ENCODE results near the gene EIF2B1.
"Not testable (repeated sequence)": the region's sequence is repeated elsewhere in the genome, so short reads cannot be mapped to it uniquely, and the experiment has no call there.

EIF2B1 gene

DNA sequence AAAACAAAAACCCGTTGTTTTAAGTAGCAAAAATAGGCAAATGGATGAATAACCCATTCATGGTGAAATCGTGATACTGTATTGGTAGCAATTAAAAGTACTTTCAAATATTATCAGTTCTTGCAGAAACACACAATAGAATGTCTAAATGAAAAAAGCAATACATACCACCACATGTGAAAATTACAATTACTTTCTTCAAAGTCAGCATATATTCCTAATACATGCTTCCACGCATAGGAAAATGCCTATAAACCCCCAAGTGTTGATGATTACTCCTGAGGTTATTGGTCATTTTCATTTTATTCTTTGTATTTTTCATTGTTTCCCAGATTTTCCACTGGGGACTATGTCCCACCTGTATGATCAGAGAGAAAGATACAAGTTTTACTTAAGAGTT lies 16.3 kb downstream of the EIF2B1 start:
- no peak for DNase-seq

DNA sequence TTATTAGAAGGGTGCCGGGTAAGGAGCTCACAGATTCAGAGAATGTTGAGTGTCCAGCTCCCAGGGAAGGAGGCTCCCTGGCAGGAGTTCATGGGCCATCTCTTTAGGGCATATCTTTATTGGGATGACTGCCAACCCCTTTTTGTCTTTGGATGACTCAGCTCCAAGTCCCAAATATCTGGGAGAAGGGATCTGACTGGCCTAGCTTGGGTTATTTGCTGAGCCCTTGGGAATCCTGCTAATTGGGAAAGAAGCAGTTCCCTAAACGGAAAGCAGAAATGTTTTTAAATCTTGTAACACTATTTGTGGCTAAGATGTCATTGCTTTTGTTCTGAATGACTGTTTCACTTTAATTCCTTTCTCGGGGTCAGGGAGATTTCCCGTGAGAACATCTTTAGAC lies 19.0 kb downstream of the EIF2B1 start:
- DNase-seq, result no peak

DNA sequence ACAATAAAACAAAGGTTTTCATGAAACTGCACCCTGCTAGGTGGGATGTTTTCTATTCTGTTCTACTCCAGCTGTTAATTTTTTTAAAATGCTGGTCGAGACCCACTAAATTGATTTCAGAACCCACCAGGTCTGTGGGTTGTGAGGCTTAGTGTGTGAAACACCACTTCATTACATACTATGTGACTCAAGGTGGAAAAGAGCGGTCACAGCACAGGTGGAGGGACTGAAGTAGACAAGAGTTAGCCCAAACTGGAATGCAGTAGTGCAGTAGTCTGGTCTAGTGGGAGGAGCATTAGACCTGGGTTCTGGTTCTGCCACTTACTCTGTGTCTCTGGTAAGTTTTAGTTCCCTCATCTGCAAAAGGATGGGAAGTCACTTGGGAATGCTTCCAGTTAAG lies 19.4 kb downstream of the EIF2B1 start:
- DNase-seq, result no peak

DNA sequence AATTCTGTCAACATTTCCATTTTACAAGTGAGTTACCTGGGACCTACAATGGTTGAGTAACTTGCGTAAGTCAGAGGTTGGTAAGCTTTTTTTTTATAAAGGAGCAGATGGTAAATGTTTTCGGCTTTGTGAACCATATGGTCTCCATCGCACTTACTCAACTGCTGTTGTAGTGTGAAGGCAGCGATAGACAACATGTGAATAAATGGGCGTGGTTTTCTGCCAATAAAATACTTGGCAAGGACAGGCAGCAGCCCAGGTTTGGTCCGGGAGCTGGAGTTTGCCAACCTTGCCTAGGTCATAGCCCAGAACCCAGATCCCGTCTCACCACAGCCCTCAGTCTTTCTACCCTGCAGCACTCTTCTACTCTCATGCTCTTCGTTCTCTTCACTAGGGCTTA lies 25.3 kb downstream of the EIF2B1 start:
- DNase-seq, result no peak

DNA sequence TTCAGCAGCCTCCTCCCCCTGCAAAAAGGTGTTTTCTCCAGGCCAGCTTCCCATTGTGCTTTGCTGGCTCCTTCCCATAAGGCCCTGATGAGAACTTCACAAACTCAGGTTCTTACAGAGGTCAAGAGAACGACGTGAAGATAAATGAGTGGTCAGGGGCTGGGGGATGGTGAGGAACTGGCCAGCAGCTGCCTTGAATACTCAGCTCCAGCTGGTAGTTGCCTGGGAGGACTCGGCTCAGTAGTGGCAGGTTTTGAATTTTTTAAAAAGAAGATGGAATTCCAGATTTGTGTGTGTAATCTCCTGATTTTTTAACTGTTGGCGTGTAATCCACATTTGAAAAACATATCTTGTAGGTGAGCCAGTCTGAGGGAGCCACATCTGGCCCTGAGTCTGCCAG lies 25.7 kb downstream of the EIF2B1 start:
- DNase-seq, result no peak

DNA sequence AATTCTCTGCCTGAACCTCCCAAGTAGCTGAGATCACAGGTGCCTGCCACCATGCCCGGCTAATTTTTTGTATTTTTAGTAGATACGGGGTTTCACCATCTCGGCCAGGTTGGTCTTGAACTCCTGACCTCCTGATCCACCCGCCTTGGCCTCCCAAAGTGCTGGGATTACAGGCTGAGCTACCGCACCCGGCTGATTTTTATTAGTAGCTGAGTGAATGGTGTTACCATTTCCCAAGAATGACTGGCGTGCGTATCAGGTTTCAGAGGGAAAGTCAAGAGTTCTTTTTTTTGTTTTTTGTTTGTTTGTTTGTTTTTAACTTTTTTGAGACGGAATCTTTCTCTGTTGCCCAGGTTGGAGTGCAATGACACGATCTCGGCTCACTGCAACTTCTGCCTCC lies 30.0 kb downstream of the EIF2B1 start:
- not testable (repeated sequence) for DNase-seq

DNA sequence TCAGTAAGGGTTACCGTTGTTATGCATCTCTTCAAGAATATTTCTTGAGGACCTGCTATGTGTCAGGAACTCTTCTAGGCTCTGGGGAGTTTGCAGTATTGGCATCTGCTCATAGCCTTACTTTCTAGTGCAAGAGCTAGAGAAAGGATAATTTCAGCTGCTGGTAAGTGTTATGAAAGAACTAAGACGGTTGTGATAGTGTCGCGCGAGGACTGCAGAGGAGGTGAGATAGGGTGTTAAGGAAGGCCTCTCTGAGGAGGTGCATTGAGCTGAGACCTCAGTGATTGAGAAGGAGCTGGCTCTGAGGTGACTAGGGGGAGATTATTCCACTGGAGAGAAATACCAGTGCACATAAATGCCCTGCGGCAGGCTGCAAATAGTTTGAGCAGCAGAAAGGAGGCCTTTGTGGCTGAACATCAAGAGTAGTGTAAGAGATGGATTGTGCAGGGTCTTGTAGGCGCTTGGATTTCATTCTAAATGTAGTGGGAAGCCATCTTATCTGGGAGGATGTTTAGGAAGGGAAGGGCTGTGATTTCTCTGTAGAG lies 30.8 kb downstream of the EIF2B1 start:
- no peak for DNase-seq

DNA sequence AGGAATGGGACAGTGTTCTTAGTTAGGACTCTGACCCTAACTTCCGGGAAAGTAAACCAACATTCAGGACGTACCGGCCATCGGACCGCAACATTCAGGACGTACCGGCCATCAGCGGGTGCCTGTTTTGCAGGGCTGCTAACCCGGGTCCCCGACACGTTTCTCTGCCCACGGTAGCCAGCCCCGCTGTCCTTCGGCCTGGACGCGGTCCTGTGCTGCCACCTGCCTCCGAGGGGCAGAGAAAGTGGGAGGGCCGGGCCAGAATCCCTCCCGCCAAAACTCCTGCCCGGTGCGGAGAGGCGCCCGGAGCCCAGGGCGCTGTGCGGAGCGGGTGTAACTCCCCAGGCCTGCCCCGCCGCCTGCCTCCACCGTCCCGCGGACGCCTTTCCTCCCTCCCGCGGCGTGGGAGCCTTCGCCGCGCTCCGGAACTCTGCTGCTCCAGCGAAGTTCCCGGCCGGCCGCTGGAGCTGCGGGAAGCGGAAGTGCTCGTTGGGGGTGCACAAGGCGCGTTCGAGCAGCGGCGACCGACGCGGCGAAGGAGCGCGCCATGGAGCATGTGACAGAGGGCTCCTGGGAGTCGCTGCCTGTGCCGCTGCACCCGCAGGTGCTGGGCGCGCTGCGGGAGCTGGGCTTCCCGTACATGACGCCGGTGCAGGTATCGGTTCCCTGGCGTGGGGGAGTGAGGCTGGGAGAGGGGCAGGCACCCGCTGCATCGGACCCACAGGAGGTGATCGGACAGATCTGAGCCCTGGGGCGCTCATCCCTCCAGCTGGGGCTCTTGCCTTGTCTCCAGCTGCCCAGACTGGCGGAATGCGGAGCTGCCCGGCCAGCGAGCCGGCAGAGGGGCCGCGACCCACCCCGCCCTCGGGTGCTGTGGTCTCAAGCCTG lies 31.6 kb downstream of the EIF2B1 start, which contains the start of gene DDX55:
DDX55 (plus strand) TSS at position 498 of the 888 bp plus-strand sequence; CDS start at position 548, 50 bp downstream.
- peak; percentile 82 for DNase-seq

DNA sequence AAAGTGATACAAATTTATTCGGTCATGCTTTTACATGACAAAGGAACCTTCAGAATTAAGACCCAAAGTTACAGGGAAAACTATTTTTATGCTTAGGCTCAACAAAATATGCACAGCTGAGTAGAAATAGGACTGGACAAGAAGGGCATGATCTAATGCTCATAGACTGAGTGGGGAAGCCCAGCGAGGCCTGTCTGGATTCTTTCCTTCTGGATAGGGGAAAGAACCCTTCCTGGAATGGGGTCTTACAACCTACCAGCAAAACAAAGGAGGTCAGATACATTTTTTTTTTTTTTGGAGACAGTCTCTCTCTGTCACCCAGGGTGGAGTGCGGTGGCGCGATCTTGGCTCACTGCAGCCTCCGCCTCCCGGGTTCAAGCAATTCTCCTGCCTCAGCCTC lies 33.8 kb downstream of the EIF2B1 start:
- no peak for DNase-seq

DNA sequence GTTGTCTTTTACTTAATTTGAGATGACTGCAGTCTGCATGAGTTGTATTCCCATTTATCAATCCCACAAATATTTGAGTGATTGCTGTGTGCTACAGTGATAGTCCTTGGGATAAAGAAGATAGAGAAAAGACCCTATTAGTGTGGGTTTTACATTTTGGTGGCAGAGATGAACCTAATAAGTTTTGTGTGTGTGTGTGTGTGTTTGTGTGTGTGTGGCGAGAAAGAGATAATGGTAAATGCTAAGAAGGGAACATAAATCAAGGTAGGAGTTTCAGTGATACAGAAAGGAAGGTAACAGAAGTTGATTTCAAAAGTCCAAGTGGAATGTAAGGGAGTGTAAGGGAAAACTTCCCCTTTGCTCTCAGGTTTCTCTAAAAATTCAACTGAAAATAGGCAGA lies 34.2 kb downstream of the EIF2B1 start:
- no peak for DNase-seq

DNA sequence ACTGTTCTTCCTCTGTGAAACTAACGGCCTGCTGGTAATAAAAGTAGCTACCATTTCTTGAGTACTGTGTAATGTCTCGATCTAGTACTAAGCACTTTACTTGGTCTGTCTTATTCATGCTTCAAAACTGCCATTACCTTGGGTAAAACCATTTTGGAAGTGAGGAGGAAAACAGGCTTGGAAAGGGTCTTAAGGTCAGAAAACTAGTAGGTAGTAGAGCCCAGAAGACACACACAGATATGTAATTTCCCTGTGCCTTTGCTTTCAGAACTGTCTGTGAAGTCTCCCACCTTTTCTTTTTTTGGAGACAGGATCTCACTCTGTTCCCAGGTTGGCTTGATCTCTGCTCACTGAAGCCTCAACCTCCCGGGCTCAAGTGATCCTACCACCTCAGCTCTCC lies 35.0 kb downstream of the EIF2B1 start:
- no peak for DNase-seq

DNA sequence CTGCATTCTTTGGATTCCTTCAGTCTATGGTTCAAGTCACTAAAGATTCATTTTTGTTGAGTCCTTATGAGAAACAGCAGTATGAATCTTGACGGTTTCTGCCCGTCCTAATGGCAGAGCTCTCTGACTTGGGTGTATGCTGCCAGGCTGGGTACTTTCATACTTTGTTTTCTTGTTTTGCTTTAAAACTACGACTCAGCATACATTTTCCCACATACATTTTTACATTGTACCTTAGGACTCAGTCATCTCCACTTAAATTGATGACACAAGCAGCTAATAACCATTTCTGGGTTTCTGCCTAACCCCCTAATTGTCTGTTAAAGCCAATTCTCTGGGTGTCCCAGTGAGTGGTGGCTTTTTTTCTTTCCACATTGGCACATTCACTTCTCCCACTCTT lies 36.4 kb downstream of the EIF2B1 start:
- DNase-seq, result no peak

DNA sequence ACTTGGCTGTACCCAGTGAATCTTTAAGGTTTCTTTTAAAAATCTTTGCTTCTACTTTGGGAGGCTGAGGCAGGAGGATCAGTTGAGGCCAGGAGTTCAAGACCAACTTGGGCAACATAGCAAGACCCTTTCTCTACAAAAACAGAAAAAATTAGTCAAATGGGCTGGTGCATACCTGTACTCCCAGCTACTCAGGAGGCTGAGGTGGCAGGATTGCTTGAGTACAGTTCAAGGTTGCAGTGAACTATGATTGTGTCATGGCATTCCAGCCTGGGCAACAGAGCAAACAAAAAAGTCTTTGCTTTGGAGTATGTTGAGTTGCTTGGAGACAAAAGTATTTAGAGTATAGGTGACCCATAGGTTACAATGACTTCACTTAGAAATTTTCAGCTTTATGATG lies 37.8 kb downstream of the EIF2B1 start:
- DNase-seq, result no peak

DNA sequence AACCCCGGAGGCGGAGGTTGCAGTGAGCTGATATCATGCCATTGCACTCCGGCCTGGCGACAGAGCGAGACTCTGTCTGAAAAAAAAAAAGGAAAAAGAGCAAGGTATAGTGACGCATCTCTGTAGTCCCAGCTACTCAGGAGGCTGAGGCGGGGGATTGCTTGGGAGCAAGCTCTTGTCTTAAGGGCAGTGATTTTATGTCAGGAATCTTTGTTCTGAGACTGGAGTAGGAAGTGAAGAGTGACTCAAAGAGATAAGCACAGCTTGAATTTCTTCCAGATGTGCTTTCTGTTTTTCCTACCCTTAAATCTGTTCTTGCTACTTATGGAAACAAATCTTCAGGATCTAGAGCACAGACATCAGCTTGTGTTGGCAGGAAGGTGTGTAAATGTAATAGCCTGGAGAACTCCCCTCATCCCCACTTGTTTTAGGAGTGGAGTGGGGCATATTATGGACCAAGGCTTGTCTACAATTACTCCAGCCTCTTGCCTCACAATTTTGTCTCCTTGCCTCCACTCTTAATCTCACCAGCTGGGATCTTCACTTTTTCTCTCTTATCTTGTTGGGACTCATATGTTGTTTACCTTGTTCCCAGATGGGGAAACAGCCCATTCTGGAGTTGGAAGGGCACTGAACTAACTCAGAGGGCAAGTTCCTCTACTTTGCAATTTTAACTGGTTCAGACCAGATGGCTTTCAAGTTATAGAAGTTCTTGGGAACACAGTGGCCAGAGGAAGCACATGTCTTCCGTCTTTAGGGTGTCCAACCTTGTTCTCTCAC lies 41.6 kb downstream of the EIF2B1 start:
- no peak for DNase-seq

DNA sequence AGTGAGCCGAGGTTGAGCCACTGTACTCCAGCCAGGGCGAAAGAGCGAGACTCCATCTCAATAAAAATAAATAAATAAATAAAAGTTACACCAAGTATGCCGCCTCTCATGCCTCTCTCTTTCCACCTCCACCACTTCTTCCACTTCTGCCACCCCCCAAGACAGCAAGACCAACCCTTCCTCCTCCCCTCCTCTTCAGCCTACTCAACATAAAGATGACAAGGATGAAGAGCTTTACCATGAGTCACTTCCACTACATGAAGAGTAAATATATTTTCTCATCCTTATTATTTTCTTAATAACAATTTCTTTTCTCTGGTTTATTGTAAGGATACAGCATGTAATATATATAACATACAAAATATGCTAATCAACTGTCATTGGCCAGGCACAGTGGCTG lies 52.7 kb downstream of the EIF2B1 start:
- no peak for DNase-seq

DNA sequence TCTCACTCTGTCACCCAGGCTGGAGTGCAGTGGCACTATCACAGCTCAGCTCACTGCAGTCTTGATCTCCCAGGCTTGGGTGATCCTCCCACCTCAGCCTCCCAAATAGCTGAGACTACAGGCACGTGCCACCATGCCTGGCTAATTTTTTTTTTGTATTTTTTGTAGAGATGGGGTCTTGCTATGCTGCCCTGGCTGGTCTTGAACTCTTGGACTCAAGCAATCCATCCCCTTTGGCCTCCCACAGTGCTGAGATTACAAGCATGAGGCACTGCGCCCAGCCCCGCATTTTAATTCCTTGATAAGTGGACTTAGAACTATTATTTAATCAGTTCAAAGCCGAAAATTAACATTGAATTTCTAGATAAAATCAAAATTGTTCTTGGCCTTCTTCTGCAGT lies 54.7 kb downstream of the EIF2B1 start:
- DNase-seq, result not testable (repeated sequence)

DNA sequence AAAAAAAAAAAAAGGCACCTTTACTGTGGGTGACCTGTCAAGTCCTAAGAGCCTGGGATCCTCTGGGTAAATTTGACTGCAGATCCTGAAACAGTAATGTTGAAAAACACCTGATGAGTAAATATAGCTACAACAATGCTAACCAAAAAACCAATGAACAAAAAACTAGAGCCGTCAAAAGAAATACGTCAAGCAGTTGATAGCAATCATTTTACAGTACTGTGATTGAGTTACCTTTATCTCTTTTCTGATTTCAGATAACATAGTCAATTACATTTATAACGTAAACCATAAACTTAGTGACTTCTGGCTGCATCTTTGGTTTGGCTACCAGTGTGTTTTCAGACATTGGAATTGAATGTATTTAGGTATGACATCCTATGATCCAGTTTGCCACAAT lies 55.2 kb downstream of the EIF2B1 start:
- DNase-seq, result no peak

DNA sequence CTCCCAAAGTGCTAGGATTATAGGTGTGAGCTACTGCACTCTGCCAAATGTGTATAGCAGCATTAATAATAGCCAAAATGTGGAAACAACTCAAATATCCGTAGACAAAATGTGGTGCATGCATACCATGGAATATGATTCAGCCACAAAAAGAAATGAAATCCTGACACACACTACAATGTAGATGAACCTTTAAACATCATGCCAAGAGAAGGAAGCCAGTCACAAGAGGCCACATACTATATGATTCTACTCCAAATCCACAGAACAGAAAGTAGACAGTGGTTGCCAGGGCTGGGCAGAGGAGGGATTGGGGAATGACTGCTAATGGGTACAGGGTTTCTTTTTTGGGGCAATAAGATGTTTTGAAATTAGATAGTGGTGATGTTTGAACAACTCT lies 56.9 kb downstream of the EIF2B1 start:
- no peak for DNase-seq

DNA sequence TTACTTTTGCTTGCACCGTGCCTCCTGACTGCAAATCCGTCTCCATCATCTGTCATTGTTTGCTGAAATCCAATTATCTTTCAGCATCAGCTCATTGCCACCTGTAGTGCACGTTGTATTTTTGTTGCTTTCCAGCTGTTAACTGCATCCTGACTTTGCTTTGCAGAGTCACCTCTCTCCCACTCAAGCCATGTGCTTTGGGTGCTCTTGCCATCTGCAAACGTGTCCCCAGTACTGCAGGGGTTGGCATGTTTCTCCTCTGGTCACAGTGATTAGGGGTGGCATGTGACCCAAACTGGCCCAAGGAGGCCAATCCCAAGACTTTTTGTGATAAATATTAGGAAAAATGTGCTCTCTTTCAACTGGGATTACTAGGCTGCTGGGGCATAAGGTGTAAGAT lies 59.6 kb downstream of the EIF2B1 start:
- no peak for DNase-seq

DNA sequence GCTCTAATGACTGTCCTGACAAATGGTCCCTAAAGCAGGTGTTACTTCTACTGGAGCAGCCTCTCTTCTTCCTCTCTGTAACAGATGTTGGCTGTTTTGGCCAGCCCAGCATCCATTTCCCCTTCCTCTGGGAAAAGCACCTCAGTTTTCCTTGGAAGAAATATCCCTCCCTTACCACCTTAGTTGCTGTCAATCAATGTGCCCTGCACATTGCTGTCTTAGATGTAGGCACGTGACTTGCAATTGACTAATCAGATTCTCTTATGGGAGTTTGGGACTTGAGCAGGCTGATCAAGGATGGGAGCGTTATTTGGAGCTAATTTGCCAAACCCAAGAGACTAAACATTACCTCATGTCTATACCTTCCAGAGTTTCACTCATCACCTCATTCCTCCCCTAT lies 61.1 kb downstream of the EIF2B1 start:
- DNase-seq, result no peak

DNA sequence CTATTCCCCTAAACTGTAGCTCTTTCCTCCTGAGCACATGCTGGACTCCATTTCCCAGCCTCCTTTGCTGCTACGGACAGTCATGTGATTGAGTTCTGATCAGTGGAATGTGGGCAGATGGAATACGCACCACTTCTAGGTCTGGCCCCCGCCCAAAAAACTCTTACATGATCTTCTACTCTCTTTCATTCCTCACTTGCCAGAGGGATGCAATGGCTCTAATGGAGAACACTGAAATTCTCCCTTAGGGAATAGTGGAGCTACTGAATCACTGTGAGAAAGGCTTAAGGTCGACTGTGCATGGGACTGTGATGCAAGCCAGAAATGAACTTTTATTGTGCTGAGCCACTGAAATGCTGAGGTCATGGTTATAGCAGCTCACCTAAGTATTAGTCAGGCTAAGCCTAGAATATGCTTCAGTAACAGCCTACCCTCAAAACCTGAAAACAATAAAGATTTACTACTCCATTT lies 62.1 kb downstream of the EIF2B1 start:
- DNase-seq, result no peak
